BJ (cell line): ENCODE data around the gene PGAP6. TPM values are rescaled to one million over a fixed set of nuclear protein-coding genes. Genes with fewer than 3 reads are reported as not detected.

ENCODE experiments used
- CTCF ChIA-PET: fragments of 350-600 bp; formaldehyde crosslinking; extraction: SDS; loops from one replicate; lab custom pipeline; 2021; ENCODE audit warnings: antibody characterized with exemption, inconsistent platforms; lab: Yijun Ruan, JAX
- POLR2A ChIA-PET: fragments of 300-600 bp; sonication (Branson Sonifier 250); formaldehyde crosslinking; extraction: SDS; loops from one replicate; lab custom pipeline; 2021; ENCODE audit warnings: antibody characterized with exemption; lab: Charles Lee
- DNase-seq: peaks from one replicate; pipeline ENCODE4 v3.0.0-alpha.2; 2011; ENCODE audit warnings: low read depth
- H3K27me3 ChIP-seq: 2 replicates; pipeline ENCODE4 v1.6.0; 2011; ENCODE audit warnings: low read length; ENCODE audit not compliant: control insufficient read depth, insufficient read depth
- H3K36me3 ChIP-seq: 2 replicates; pipeline ENCODE4 v1.5.1; 2011; ENCODE audit warnings: low read length; ENCODE audit not compliant: control insufficient read depth, insufficient read depth
- H3K4me3 ChIP-seq: 2 replicates; pipeline ENCODE4 v1.5.1; 2011; ENCODE audit warnings: low read depth, mild to moderate bottlenecking, control low read depth, low read length
- CTCF ChIP-seq: IDR thresholded peaks from 2 replicates; pipeline ENCODE4 v1.5.1; 2011; ENCODE audit warnings: low read depth, mild to moderate bottlenecking, control low read depth, inconsistent platforms, low read length, moderate library complexity; ENCODE audit not compliant: insufficient read depth
- polyA plus RNA-seq: library from polyadenylated mRNA; depleted of rRNA; stranded (reverse); fragments of >200 nt; gene quantifications from 2 replicates; pipeline ENCODE4 v1.2.3, GENCODE V29; 2011

The PGAP6 gene
- polyA plus RNA-seq, 1 experiment: 131 TPM

GRCh38 chr16:359871-360697 is 21.7 kb downstream of the PGAP6 start:
- no peak for DNase-seq
- ChIA-PET CTCF (interaction anchor here (1.0 kb wide), 1 partner anchor 253 kb away, joined by 4 read pairs; no protein-coding TSS in a partner anchor), POLR2A (no interaction called here)
- Histone ChIP-seq H3K27me3 (no peaks in the 10 kb centered on the region), H3K4me3 (no peak overlapping the region), H3K36me3 (no peaks in the 10 kb centered on the region)
- TF ChIP-seq CTCF: no peak

GRCh38 chr16:359067-359763 is 22.6 kb downstream of the PGAP6 start:
- TF ChIP-seq CTCF: no peak
- DNase-seq: no peak
- no peaks in the 10 kb centered on the region for H3K27me3 ChIP-seq
- POLR2A ChIA-PET: no interaction called here
- CTCF ChIA-PET: no interaction called here
- no peak overlapping the region for H3K4me3 ChIP-seq
- H3K36me3 ChIP-seq: no peaks in the 10 kb centered on the region

DNA sequence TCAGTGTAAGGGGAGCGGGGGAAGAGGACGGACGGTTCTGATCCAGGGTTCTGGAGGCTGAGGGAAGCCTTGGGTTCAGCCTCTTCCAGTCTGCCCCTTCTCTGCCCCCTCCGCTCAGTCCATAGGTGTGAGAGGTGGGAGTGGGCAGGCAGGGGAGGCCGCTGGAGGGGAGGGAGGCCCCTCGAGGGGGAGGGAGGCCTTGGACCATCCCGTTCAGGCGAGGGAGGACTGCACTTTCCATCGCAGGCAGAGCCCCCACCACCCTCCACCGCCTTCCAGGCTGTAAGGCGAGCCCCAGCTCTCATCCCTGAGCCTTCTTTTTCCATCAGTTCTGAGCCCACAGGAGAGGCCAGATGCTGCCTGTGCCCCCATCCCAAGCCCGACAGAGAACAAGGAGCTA is 25.0 kb downstream of the PGAP6 start:
- DNase-seq: no peak
- POLR2A ChIA-PET: no interaction called here
- CTCF ChIA-PET: interaction anchor here (0.8 kb wide), 1 partner anchor 8 kb away, joined by 3 read pairs; no protein-coding TSS in a partner anchor
- no peaks in the 10 kb centered on the region for H3K27me3 ChIP-seq
- no peak overlapping the region for H3K4me3 ChIP-seq
- no peaks in the 10 kb centered on the region for H3K36me3 ChIP-seq
- TF ChIP-seq CTCF: no peak

DNA sequence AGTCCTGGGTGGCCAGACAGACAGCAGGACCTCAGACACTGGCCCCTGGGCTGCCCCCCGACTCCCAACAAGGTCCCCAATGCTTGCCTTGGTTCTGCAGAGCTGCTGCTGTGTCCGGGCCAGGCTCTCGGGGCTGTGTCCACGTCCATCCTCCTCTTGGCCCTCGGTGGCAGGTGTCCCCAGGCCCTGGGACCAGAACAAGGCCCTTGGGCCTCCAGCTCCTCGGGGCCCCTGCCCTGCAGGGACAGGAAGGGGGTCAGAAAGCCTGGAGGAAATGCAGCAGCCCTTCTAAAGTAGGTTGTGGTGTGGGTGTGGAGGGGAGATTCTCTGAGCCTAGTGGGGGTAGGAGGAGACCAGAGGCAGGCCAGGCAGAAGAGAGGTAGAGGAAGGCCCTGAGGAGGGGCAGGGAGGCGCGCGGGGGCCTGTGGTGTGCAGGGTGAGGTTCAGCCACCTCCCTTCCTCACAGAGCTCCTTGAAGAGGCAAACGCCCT is 26.8 kb downstream of the PGAP6 start:
- TF ChIP-seq CTCF: no peak
- no peak for DNase-seq
- ChIA-PET CTCF (no interaction called here), POLR2A (no interaction called here)
- Histone ChIP-seq H3K27me3 (no peaks in the 10 kb centered on the region), H3K36me3 (peaks cover 1% of the 10 kb centered on the region; the same call in 1 of the 2 replicates), H3K4me3 (no peak overlapping the region)

DNA sequence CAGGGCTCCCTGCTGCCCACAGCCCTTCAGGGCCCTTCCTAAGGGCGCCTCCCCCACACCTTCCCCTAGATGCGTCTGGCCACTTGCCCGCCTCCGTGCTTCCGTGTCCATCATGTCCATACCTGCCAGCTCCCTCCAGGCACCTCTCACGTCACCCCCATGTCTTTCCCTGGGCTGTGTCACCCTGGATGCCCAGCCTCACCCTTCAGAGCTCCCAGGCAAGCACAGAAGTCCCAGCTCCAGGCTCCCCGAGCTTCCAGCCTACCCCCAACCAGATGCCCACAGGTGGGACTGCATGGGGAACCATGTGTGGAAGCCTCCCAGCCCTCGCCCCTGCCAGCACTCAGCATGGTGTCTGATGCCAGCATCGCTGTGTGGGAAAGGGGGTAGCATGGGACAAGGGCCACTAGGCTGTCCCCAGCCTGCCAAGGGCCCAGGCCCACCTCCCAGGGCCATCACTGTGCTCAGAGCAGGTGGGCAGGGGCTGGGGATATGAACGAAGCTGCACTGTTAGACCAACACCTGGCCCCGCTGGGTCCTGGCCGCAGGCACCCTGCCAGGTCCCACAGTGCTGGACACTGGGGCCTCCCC is 27.4 kb downstream of the PGAP6 start:
- ChIA-PET CTCF (interaction anchor here (1.0 to 1.2 kb wide), 2 partner anchors 8 to 247 kb away, joined by 3 to 5 read pairs; no protein-coding TSS in a partner anchor), POLR2A (no interaction called here)
- DNase-seq: no peak
- Histone ChIP-seq H3K4me3 (no peak overlapping the region), H3K27me3 (no peaks in the 10 kb centered on the region), H3K36me3 (peaks cover 1% of the 10 kb centered on the region; the same call in 1 of the 2 replicates)
- TF ChIP-seq CTCF: no peak
